GM19397 (cell line): Measurements from ENCODE around the gene STK40.

ENCODE experiments used
- ATAC-seq: cut with Tn5 transposase; IDR thresholded peaks from one replicate; pipeline ENCODE4 v1.9.1; 2021; ENCODE audit warnings: mild to moderate bottlenecking, moderate library complexity; ENCODE audit not compliant: unreplicated experiment

The STK40 gene

GRCh38 chr1:36385410-36386264, at the start of gene STK40:
TSS of gene STK40 (minus strand) at chr1:36385924. CDS start at chr1:36361332, 24,592 bp downstream.
- peak; percentile 81 for ATAC-seq

GRCh38 chr1:36433102-36433501, 47.4 kb upstream of the STK40 start:
- ATAC-seq, result no peak

- ATAC-seq, result no peak
Observed at GRCh38 chr1:36432616-36433015, 46.9 kb upstream of the STK40 start.

GRCh38 chr1:36425791-36426190, 40.1 kb upstream of the STK40 start:
- ATAC-seq, result no peak

- no peak for ATAC-seq
Observed at GRCh38 chr1:36421649-36422048, 35.9 kb upstream of the STK40 start.

GRCh38 chr1:36420836-36421317, 35.2 kb upstream of the STK40 start:
- peak; percentile 76 for ATAC-seq

- ATAC-seq, result no peak
Observed at GRCh38 chr1:36420409-36420808, 34.7 kb upstream of the STK40 start.

GRCh38 chr1:36419569-36419968, 33.8 kb upstream of the STK40 start:
- no peak for ATAC-seq

GRCh38 chr1:36419140-36419539, 33.4 kb upstream of the STK40 start:
- no peak for ATAC-seq

- ATAC-seq, result no peak
Observed at GRCh38 chr1:36417931-36418330, 32.2 kb upstream of the STK40 start.

- no peak for ATAC-seq
Observed at GRCh38 chr1:36415661-36416326, 30.1 kb upstream of the STK40 start.

- no peak for ATAC-seq
Observed at GRCh38 chr1:36414384-36414783, 28.7 kb upstream of the STK40 start.

GRCh38 chr1:36411674-36412648, 26.2 kb upstream of the STK40 start:
- no peak for ATAC-seq

GRCh38 chr1:36408479-36408878, 22.8 kb upstream of the STK40 start:
- no peak for ATAC-seq

- ATAC-seq, result no peak
Observed at GRCh38 chr1:36406440-36406839, 20.7 kb upstream of the STK40 start.

GRCh38 chr1:36402504-36402890, 16.8 kb upstream of the STK40 start:
- no peak for ATAC-seq

- no peak for ATAC-seq
Observed at GRCh38 chr1:36401602-36402503, 16.1 kb upstream of the STK40 start.

- no peak for ATAC-seq
Observed at GRCh38 chr1:36400825-36401601, 15.3 kb upstream of the STK40 start.

GRCh38 chr1:36400514-36400824, 14.7 kb upstream of the STK40 start:
- ATAC-seq, result no peak
